Medulla oblongata (tissue), 1 donor: Measurements from ENCODE around the gene ANKLE2.
"Not testable (repeated sequence)": the region's sequence is repeated elsewhere in the genome, so short reads cannot be mapped to it uniquely, and the experiment has no call there.

Experiments
- DNase-seq: peaks from one replicate; pipeline ENCODE4 v3.0.0-alpha.2; 2015; ENCODE audit errors: extremely low spot score

Gene ANKLE2

DNA sequence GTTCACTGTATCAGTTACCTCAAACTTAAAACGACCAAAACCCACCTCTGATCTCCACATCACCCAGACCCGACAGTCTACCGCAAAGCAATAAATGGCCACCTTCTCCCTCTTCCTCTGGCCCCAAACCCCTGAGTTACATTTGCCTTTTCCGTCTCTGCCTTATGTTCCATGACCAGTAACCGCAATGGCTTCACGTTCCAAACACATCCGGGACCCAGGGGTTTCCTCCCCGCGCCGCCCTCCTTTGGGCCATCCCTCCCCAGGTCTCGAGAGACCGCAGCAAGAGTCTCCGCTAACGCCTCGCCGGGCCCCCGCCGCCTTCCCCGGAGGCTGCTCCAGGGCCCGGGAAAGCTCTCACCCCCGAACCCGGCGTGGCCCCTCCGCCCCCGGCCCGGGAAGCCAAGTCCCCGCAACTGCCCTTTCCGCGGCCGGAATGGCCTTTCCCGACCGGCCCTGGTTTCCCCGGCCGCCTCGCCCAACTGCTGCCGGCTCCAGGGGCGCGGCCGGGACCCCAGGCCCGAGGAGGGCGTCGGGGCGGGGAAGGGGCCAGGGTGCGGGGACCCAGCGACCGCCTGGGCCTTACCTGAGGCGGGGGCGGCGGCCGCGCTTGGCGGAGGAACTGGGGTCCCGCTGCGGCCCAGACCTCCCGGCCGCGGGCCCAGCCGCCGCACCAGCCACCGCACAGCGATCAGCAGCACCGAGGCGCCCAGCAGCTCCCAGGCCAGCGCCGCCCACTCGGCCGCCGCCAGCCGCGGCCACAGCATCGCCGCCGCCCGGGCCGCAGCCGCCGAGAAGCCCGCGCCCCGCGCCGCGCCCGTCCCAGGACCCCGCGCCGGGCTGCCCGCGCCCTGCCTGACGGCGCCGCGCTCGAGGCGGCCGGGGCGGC, at the start of gene ANKLE2:
Gene ANKLE2, minus strand, starts transcription at position 801 of the 889 bp plus-strand sequence. Its CDS starts 34 bp downstream, at position 767.
- DNase-seq = no peak

DNA sequence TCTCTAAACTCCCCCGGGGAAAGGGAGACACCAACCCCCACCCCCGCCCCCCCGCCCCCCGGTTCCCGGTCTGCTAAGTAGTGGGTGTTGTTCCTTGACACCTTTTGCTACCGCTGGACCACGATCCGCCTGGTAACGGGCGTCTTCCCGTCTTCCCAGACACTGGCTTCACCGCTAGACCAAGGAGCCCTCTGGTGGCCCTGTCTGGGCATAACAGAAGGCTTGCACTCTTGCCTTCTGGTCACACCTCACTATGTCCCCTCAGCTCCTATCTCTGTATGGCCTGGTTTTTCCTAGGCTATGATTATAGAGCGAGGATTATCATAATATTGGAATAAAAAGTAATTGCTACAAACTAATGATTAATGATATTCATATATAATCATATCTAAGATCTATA, 47.8 kb upstream of the ANKLE2 start:
- not testable (repeated sequence) for DNase-seq

DNA sequence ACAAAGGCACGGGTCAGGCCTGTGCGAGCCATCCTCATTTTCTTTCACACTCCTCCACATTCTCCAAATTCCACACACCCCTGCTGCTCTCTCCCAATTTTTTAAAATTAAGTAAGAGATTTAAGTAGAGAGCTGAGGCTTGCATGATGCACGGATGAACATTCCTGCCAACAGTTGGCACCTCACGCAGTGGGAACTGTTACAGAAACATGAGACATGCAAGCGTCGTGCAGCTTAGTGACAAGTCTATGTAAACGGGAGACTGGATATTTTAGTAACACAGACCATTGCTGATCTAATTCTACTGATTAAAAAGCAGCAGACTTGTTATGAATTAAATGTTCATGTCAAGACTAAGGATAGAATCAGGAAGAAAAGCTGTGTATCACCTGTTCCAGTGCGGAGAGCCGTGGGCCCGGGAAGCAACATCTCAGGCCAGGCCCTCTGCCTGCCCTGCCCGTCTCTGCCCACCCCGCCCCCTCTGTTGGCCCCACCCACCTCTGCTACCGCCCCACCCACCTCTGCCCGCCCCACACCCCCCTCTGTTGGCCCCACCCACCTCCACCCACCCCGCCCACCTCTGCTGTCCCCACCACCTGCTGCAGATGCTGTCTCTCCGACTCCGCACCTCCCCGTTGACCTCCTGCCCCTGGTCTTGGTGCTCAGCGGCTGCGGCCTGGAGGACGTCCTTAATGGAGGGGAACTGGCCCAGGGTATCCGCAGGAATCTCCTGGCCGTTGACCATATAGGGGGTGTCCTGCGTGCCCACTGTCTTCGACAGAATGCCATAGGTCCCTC, 45.9 kb upstream of the ANKLE2 start:
- no peak for DNase-seq

DNA sequence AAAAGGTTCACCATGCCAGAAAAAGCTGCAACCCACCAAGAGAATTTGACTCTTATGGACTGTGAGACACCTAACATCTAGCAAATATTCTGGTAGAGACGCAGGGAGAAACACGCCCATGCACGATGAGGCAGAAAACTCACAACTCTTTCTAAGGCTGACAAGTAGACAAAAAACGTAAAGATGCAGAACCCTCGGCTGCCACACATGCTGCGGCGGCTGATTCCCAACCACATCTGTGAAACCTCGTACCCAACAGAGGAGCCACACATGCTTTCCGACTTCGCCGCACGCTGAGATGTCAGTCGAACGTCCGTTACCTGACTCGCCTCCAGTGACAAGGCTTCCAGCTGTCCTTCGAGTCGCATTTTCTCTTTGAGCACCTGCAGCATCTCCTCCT, 45.2 kb upstream of the ANKLE2 start:
- DNase-seq = no peak

DNA sequence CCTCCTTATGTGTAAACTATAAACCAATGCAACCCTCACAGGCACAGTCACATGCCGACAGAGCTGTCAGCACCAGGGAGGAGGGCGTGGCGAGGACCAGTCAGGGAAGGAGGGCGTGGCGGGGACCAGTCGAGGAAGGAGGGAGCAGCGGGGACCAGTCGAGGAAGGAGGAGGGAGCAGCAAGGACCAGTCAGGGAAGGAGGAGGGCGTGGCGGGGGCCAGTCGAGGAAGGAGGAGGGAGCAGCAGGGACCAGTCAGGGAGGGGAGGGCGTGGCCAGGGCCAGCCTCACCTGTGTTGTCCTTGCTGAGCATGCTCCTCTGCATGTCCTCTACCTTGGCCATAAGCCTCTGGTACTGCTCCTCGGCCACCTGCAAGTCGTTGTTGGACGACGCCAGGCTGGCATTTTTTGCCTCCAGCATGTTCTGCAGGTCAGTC, 42.8 kb upstream of the ANKLE2 start:
- DNase-seq = no peak

DNA sequence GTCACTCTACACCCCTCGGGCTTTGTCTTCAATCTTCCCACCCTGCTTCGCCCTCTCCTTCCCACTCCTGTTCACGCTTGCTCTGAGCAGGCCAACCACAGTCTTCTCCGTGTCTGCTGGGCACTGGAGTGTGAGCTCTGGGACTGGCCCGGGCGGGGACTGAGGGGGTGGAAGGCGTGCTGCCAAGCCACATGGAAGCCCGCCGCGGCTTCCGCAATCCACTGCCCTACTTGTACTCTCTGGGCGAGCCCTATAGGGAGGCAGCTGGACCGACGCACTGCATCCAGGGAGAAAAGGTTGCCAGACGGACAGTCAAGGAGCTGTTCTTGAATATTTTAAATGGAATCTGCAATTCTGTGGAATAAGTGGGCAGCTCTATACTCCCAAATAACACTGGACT, 42.3 kb upstream of the ANKLE2 start:
- DNase-seq = no peak

DNA sequence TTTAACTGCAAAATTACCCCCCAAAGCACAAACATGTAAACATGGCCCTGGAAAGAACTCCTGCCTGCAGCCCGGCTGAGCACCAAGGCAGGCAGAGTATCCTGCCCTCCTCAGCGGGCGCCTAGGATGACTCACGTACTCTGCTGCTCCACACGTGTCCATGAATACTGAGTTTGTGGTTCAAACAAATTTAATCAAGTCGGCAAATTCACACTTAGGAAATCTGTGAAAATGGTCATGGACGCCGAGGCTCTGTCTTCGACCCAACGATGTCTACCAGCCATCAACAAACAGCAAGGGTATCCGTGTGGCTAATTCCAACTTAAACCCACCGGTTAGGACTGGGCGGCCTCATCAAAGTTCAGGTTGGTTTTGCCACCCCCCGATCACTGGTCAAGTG, 41.5 kb upstream of the ANKLE2 start:
- DNase-seq = no peak

DNA sequence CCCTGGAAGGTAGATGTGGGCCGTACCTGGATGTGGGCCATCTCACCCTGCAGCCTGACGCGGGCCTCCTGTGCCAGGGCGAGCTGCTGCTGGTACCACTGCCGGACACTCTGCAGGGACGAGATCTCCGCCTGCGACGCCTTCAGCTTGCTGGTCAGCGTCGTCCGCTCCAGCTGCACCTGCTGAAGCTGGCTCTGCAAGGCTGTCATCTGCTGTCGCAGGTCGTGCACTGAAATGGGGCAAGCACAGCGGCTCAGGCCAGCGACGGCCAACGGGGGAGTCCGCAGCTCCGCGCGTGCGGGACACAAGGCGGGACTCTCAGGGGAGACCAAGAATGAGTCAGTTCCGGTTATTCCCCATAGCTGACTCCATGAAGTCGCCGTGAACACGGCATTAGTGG, 40.1 kb upstream of the ANKLE2 start:
- no peak for DNase-seq

DNA sequence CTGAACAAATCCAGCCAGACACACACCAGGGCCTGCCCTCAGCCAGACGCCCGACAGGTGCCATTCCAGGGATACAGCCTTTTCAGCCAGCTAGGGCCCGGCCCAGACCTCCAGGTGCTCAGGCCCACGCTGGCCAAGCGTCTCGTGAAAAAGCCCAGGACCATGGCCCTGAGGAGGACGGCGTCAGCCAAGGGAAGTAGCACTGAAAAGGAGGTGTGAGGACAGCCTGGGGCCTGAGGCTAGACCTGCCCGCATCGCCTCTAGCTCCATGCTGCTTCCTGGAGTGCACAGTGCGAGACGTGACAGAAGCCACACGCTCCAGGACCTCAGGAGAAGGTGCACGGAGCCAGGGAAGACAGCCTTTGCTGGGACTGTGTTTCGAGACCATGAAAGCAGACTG, 37.2 kb upstream of the ANKLE2 start:
- no peak for DNase-seq

DNA sequence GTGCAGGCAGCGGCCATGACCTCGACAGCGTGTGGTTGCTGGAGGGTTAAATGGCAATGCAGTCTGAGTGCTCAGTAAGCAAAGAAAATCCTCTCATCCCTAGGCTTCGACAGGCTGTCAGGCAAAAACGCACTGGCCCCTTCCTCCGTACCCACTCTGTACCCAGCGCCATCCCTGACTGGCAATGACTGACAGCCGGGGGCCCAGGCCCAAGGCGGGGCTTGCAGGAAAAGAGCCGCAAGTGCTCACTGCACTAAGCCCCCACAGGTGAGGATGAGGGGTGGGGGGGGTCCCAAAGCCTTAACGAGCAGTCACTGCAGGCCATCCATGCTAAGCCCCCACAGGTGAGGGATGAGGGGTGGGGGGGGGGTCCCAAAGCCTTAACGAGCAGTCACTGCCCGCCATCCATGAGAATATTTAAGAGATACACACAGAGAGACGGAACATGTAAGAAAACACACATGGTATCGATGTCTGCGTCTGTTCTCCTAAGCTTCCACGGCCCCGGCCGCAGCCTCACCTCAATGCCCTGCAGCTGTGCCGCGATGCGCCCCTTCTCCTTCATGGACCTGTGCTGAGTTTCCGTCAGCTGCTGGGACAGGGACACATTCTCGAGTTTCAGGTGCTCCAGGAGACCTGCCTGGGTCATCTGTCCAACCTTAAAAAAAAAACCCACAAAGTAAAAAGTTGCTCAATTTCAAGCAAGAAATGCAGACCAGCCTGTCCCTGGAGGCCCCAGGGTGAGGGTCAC, 36.4 kb upstream of the ANKLE2 start:
- DNase-seq = no peak

DNA sequence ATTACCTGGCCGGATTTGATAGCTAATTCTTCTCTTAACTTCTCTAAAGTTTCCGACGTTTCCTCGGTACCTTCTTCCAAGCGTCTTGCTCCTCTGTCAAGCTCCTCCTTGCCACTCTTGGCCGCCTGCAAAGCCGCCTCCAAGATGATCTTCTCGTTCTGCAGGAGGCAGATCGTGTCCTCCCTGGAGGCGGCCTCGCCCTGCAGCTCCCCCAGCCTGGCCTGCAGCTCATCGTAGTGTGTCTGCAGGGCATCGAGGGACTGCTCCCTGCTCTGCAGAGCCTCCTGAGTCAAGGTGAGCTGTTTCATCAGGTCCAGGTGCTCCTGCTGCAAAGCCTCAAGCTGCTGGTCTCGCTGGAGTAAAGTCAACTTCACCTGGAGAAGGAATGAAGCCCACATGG, 34.2 kb upstream of the ANKLE2 start:
- no peak for DNase-seq

DNA sequence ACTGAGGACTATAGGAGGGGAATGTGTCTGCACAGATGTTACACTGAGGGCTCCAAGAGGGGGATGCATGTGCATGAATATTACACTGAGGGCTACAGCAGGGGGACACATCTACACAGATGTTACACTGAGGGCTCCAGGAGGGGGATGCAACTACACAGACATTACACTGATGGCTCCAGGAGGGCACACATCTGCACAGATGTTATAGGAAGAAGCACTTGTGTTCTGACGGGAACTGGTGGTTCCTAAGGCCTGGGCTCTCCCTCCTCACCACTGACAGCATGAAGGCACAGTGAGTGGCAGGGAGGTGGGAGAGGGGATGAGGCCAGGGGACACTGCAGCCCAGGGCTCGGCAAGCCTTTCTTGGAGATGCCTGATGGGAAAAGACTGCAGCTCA, 30.3 kb upstream of the ANKLE2 start:
- DNase-seq = not testable (repeated sequence)

DNA sequence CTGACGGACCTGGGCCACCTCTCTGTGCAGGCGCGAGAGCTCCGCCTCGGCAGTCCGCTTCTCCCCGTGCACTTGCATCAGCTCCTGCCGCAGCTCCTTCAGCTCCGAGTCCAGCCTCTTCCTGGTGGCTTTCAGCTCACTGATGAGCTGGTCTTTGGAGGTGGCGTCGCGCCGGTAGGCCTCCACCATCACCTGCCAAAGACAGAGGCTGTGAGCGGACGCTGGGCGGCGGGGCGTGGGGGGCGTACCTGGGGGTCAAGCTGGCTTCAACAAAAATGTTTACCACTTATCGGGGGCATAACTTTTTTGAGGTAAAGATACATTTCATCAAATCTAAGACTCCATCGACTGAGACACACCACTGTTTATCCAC, 27.5 kb upstream of the ANKLE2 start:
- no peak for DNase-seq

DNA sequence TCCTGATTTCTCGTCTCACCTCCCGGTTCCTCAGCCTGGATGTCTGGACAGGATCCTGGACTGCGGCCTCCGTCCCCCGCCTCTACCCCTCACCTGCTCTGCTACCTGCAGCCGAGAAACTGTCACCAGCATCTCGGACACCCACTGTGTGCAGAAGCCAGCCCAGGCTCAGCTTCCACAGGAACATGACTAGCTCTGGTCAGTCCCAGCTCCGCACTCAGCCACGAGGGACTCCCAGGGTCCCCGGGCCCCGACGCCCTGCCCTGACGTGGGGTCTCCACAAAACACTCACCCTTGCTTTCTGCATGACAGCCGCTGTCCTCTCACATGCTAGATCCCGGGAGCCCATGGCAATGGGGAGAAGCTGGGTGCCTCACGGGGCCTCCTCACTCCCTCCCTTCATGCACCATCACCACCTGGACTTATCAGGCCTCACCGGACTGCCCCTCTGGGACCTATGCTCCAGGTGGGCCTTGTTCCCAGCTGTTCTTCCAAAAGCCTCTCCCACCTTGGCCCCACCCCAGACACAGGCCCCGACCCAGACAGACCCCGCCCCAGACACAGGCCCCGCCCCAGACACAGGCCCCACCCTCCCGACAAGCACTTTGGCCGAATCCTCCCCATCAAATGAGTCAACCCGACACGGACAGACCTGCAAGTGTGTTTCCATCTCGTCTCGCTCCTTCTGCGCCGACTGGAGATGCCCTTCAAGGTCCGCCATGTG, 26.9 kb upstream of the ANKLE2 start:
- DNase-seq = no peak

DNA sequence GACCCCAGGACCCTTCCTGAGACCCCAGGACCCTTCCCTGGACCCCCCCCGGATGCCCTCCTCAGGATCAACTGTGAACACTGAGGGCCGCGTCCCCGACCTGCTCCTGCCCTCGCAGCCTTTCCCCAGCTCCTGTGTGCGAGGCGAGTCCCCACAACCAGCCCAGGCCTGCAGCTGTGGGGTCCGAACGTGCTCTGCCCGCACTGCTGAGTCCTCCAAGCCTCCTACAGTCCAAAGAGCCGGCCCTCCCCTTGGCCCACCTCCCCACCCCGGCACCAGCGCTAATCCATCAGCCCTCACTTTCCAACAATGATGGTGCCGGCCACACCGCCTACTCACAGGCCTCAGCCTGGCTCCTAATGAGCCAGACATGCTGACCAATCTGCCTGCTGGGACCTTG, 26.2 kb upstream of the ANKLE2 start:
- no peak for DNase-seq

DNA sequence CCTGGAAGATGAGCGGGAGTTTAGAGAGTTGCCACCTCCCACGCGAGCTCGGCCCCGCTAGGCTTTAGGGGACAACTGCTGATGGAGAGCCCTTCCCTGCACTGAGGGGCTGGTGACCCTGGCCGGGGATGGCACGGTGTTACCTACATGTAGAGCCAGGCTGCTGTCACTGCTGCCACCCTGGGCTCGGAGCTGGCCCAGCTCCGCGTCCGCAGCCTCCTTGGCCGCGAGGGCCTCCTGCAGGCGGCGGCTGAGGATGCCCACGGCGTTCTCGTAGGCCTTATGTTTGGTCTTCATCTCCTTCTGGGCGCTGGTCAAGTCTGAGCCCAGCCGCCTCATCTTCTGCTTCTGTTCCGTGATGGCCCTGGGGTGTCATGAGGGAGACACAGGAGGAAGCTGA, 24.6 kb upstream of the ANKLE2 start:
- no peak for DNase-seq

DNA sequence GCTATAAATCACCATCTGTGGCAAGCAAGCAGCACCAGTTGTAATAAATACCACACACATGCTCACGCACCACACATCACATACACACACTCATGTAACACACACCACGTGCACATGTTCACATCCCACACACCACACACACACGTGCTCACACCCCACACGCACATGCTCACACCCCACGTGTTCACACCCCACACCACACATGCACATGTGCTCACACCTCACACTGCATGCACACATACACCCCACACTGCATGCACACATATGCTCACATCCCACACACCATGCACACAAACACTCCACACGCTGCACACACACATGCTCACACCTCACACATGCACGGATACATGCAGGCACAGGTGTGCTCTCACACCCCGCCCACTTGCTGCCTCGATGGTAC, 22.9 kb upstream of the ANKLE2 start:
- DNase-seq = no peak

DNA sequence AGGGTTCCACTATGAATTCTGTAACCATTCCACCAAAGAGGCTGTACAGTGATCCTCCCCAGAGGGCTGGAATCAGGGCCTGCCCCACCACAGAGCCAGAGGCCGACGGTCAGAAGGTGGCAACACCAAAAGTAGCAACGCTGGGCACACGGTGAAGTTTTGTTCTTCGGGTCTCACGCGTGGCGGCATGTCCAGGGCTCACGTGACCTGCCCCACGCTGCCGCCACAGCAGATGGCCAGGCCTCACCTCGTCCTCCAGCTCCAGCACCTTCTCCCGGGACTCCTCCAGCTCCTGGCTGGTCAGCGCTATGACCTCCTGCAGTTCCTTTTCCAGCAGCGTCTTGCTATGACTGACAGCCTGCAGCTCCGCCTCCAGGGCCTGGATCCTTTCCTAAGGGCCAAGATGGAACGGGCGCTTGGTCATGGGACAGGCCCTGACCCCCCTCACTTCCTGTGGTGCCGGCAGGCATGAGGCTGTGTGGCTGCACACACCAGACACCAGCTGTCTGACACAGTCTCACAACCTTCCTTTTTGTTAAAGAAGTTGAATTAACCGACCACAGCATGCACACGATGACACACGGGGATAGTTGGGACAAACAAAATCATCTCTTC, 22.4 kb upstream of the ANKLE2 start:
- DNase-seq = peak; percentile 77

DNA sequence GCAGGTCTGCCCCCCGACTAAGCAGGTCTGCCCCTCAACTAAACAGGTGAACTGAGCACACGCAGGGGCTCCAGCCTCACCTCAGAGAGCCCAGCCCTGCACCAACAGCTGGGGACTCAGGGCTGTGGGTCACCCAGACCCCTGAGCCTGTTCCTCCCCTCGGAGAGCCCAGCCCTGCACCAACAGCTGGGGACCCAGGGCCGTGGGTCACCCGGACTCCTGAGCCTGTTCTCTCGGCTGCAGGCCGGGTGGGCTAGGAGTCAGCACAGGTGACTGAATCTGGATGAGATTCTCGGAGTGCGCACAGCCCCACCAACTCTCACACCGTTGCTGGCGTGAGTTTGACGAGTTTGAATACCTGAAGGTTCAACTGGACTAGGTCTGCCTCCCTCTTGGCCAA, 20.3 kb upstream of the ANKLE2 start:
- DNase-seq = no peak

DNA sequence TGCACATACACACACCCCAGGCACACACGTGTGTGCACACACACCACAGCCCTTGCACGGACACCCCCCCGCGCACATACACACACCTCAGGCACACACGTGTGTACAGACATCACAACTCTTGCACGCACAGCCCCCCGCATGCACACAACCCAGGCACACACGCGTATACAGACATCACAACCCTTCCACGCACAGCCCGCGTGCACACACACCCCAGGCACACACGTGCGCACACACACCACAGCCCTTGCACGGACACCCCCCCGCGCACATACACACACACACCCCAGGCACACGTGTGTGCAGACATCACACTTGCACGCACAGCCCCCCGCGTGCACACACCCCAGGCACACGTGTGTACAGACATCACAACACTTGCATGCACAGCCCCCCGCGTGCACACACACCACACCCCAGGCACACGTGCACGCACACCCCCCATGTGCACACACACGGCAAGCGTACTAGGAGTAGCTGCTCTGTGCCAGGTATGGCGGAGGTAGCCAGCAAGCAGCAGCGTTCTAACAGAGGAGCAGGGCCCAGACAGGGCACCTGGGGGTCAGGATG, 18.2 kb upstream of the ANKLE2 start:
- no peak for DNase-seq

DNA sequence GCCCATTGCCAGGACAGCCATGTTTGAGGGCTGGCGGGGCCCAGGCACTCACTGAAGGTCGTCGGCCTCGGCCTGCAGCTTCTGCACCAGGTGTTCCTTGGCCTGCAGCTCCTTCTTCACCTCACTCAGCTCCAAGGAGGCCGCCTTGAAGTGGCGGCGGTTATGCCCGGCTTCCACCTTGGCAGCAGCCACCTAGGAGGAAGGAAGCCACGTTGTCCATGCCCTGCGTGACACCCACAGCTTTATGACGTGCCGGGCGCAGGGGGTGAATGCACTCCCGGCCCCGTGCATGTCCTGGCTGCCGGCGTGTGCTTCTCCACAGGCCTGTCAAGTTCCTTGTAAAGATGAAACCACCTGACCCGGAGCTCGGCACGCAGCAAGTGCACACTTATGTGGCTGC, 16.0 kb upstream of the ANKLE2 start:
- no peak for DNase-seq
